Measurements from ENCODE around the gene SHISA7.
"Not testable (repeated sequence)": the region's sequence is repeated elsewhere in the genome, so short reads cannot be mapped to it uniquely, and the experiment has no call there.

Gene SHISA7

GRCh38 chr19:55462722-55463121, 19.6 kb upstream of the SHISA7 start:
- no peak for DNase-seq

DNA sequence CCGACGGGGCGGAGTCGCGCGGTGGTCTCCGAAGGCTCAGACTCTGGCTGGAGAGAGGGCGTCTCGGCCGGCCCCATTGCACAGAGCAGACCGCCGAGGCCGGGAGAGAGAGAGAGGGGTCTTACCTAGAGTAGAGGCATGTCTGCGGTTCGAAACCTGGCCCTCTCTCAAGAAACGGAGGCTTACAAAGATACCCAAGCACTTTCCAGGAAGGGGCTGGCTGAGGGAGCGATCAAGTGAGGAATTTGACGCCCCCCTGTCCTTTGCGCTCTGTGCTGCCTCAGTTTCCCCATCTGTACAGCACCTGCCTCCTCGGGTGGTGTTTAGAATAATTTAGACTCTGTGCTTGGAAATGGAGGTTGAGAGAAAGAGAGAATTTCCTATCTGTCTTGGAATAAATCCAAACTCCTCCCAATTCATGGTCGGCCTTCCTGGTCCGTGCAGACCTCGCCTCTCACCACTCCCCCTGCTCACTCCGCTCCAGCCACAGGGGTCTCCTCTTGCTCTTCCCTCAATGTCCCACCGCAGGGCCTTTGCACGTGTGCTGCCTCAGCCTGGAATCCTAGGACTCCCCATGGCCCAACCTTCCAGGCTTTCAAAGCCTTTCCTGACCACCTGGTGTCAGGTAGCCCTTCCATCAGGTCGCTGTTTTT, 19.0 kb upstream of the SHISA7 start:
- no peak for DNase-seq

DNA sequence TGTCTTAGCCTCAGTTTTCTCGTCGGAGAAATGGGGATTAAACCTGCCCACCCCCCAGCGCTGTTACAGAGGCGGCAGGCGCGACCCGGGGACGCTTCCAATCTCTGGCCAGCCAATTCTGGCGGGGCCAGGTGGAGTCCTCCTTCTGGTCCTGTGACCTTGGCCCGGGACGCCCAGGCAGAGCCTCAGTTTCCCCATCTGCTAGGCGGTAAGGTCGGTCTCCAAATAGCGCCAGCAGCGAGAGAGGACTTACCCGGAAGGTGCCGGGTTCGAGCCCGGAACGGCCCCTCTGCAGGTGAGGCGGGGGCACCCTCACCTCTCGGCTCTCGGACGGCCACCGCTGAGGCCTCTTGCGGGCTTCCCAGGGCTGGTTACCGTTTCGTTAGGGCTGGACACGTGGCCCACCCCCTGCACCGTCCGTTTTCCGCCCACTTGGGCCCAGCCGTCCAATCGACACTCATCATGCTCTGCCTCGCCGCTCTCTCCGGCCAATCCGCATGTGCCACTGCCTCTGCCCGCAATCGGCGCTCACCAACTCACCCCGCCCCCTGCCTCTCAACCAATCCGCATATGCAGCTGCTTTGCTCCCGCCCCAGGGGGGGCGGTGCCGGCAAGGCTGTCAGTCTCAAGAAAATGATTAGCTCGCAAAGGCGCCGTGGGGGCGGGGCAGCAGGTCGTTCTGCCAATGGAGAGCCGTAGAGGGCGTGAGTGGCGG, 18.3 kb upstream of the SHISA7 start, which contains the start of gene ISOC2:
TSS of gene ISOC2 (minus strand) at position 384 of the 715 bp plus-strand sequence. CDS start 5,156 bp downstream, outside the sequence.
- DNase-seq, result peak; percentile 100

DNA sequence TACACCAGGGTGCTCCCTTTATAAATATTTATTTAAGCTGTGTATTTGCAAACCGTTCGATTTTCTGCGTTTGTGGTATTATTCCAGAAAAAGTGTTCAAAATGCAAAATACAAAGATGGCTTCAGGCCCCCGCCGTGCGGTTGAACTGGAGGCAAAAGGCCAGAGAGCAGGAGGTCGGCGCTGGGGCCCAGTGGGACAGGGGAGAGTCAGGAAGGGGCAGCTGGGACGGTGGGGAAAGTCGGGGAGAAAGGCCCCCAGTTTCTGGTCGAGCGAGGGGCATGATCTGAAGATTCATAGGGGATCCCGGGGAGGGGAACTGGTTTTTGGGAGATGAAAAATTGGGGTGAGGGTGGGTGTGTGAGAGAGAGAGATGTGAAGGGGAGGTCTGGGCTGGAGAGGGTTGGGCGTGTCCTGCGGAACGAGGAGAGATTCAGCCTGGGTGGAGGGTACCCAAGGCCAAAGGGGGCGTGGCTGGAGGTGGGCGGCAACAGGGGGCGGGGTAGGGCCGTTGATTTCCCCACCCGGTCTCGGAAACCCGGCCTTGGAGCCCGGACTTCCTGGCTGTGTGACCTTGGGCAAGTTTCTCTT, 17.7 kb upstream of the SHISA7 start:
- DNase-seq, result peak; percentile 54

GRCh38 chr19:55459950-55460657, 17.0 kb upstream of the SHISA7 start:
- no peak for DNase-seq

DNA sequence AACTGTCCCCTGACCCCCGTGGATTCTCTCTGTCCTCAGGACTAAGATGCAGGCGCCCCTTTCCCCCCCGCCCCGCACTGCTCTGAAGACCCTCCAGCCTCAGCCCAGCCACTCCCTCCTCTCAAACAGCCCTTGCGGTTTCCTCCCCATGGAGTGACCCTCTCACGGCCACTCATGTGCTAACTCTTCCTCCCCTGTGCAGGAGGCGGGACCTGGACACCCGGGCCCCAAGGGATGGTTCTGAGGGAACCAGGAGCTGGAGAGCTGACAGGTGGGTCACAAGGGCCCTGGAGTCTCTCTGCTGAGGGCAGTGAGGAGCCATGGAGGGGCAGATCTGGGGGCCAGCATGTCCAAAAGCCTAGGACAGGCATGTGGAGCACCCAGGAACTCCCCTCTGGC, 16.4 kb upstream of the SHISA7 start:
- no peak for DNase-seq

DNA sequence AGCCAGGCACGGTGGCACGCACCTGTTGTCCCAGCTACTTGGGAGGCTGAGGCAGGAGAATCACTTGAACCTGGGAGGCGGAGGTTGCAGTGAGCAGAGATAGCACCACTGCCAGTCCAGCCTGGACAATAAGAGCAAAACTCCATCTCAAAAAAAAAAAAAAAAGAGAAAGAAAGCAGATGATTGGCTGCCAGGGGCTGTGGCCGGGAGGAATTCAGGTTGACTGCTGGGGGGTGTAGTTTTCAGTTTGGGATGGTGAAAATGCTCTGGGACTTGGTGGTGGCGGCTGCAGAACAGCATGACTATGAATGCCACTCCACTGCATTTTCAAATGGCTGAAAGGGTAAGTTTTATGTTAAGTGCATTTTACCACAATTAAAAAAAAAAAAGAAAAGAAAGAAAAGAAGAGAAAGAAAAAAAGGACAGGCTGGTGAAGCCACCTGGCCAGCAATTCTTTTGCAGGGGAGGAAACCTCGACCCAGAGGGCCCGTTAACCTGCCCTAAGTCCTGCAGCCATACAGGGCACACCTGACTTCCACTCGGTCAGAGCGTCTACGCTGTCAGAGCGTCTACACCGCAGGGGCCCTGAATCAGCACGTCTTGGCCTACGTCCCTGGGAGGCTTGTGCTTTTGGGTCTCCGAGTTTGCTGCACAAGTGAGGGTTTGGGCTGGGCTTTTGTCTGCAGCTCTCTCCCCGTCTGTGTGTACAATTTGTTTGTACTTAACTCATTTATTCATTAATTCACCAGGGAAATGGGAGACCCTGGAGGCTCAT, 14.8 kb upstream of the SHISA7 start:
- no peak for DNase-seq

DNA sequence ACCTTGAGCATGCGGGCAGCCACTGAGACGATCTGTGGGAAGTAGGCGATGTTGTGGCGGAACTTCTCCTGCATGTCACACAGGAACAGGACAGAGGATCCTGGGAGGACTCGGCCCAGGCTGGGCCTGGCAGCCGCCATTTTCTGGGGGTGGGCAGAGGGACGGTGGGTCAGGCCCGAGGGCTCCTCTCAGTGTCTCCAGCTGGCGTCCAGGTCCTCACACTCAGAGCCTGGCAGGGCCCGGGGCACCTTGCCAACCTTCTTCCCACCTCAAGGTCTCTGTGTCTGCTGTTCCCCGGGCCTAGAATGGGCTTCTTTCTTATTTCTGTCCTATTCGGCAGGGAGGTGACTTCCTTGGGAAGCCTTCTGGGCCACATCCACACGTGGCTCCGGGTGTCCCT, 13.2 kb upstream of the SHISA7 start:
- no peak for DNase-seq

DNA sequence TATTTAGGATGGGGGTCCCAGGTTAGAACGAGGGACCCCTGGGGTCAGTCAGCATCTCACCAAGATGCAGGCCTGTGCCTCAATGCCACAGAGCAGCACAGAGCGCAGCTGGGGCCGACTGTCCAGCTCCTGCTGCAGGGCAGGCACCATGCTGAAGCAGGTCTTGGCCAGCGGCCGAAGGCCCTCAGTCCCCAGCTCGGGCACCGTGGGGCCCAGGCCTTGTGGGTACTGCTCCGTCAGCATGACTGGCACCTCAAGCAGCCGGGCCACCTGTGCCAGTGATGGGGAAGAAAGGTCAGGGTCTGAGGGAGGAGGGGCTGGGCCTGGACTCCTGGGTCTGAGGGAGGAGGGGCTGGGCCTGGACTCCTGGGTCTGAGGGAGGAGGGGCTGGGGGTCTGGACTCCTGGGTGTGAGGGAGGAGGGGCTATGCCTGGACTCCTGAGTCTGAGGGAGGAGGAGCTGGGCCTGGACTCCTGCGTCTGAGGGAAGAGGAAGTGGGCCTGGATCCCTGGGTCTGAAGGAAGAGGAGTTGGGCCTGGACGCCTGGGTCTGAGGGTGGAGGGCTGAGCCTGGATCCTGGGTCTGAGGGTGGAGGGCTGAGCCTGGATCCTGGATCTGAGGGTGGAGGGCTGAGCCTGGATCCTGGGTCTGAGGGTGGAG, 12.6 kb upstream of the SHISA7 start:
- no peak for DNase-seq

- DNase-seq, result no peak
Observed at GRCh38 chr19:55454787-55455243, 11.7 kb upstream of the SHISA7 start.

GRCh38 chr19:55453511-55454260, 10.6 kb upstream of the SHISA7 start:
- no peak for DNase-seq

DNA sequence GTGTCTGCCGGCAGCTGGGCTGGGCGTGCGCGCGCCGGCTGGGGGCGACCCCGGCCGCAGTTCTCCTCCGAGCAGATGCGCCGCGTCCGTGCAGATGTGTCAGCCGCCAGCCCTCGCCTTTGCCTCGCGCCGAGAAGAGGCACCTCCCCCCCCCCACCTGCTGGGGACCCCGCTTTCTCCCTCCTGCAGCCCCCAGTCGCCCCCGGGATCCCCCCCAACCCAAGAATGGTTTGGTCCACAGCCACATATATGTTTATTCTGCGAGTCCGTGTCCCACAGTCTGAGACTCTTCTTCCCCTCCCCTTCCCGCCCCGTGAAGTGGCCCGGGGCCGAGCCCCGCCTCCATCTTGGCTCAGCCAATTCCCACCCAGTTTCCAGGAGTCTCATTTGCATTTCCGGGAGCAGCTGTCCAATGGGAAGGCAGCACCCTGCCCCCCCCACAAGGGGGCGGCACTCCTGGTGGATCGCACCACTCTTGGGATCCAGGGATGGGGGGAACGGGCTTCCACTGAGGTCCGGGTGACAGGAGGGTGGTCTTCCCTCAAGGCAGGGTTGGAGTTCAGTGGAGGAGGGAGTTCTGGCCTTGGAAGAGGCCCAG, 9.7 kb upstream of the SHISA7 start:
- DNase-seq, result no peak

DNA sequence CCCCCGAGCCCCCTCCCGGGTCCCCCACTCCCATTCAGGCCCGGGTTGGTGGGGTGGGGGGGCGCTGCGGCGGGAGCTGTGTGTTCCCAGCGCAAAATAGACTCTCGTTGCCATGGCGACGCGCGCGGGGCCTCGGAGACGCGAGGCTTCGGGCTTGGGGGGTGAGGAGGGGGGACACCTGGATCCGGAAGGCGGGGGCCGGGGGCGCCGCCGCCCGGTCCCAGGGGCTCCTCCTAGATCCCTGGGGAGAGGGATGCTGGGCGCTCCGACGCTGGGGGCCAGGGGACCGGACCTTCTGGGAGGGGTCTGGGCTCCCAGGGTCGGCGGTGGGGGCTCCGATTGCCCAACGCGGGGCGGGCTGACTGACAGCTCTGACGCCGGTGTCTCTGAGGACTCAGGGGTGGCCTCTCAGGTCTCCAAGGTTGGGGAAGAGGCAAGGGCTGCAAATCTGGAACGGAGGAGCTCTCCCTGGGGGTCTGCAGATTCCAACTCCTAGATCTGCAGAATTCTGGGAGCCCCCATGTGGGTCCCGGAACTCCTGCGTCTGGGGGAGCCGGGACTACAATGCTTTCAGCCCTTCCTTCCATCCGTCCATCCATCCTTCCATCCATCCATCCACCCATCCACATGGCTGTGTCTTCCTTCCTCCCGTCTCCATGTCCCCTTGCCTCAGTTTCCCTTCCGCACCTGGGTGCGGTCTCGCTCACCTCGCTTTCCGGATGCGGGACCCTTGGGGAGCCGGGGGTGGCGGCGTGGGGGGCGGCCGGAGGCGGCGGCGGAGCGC, 9.1 kb upstream of the SHISA7 start:
- no peak for DNase-seq

DNA sequence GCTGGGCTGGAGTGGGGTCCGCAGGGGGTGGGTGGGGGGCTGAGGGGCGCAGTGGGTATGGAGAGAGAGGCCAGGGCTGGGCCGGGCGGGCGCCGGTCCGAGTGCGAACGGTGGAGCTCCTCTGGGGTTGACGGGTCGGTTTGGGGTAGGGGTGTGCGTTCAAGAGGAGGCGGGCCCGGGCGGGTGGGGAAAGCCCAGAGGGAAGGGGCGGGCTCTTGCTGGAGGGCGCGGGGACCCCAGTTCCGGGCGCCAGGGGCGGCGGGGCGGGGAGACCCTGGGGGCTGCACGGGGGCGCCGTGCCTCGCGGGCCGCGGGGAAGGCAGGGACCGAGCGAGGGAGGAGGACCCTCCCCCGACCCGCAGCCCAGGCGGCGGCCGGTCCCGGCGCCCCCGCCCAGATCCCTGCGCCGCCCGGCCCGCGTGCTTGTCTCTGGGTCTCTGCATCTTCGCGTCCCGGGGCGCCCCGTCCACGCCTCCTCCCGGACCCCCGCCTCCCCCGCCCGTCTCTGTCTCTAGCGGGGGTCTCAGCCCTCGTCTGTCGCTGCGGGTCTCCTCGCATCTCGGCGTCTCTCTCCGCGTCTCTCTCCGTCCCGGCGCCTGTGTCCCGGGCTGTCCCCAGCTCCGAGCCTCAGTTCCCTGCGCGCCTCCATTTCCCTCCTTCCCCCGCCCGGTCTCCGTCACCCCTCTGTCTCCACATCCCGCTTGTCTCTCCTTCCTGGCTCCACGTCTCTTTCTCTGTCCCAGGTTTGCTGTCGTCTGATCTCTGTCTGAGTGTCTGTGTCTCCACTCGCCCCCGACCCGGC, 8.3 kb upstream of the SHISA7 start:
- DNase-seq, result no peak

DNA sequence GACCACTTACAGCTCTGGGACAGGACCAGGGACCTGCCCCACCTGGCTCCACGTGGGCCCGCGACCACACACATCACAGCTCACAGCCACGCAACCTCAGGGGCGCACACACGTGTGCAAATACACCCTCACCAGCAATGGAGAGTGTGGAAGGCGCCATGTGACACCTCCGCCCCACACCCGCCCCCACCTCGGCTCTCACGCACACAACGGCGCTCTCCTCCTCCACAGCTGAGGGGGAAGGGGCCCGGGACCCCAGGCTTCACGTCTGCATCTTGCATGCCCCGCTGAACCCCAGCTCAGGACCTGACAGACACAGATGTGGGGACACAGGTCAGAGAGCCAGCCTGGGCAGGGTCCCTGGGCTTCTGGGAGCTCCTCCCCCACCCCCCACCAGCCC, 6.4 kb upstream of the SHISA7 start:
- no peak for DNase-seq

- DNase-seq, result not testable (repeated sequence)
Observed at GRCh38 chr19:55448175-55448490, 5.0 kb upstream of the SHISA7 start.

- no peak for DNase-seq
Observed at GRCh38 chr19:55447421-55448174, 4.5 kb upstream of the SHISA7 start.

- no peak for DNase-seq
Observed at GRCh38 chr19:55446060-55446459, 3.0 kb upstream of the SHISA7 start.

DNA sequence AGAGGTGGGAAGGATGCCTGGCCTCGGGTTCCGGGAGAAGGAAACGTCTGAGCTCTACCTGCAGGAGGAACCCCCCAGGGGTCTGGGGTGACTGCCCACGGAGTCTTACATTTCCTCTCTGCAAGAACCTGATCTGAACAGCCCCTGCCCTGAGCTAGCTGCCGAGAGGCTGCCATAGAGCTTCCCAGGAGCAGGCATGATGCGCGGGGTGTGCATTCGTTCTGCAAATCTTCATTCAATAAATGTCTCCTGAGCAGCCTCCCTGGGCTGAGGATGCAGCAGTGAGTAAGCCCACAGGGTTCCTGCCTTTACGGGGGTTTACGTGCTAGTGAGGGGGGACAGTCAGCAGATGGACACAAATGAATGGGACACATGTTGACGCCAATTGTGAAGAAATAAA, 1.5 kb upstream of the SHISA7 start:
- no peak for DNase-seq

Measured in activated CD4-positive, CD25-positive, alpha-beta regulatory T cell treated with anti-CD3 and anti-CD28 coated beads, Interleukin-2, amount 50 U/mL, for 72 hours (primary cell).